Measurements from ENCODE around the gene CNTNAP2. TPM values are rescaled to one million over a fixed set of nuclear protein-coding genes. Genes with fewer than 3 reads are reported as not detected.

CNTNAP2 gene
- total and polyA plus RNA-seq, 2 of the 8 experiments (the other 6 are each of a cell fraction or from before 2014, with no cell fraction given), result 27.9 to 71.0 TPM

GRCh38 chr7:146876411-146876810 lies 759.8 kb downstream of the CNTNAP2 start:
- CTCF ChIA-PET (ENCODE audit: partially characterized antibody), result no interaction called here

More at GRCh38 chr7:146876411-146876810, 759.8 kb downstream of the CNTNAP2 start:
- H3K9me3 ChIP-seq (ENCODE audit: insufficient read depth in 2 of 2, low read depth in 1 of 2, low read length in 1 of 2), result no peaks in the 10 kb centered on the region
- no peak overlapping the region for H3K18ac ChIP-seq (ENCODE audit: extremely low read depth, low read length)
- H3K4me1 ChIP-seq (replicated peaks in 1 of 4; ENCODE audit: control insufficient read depth in 3 of 4, insufficient read depth in 4 of 4, low read length in 3 of 4), result peaks cover 0 to 11% (median 0%) of the 10 kb centered on the region in 4 experiments; a peak in 2 of 7 replicates
- H2BK15ac ChIP-seq (ENCODE audit: low read length), result no peak overlapping the region
- H3K4me3 ChIP-seq (ENCODE audit: extremely low read depth in 1 of 4, insufficient read depth in 2 of 4, low read depth in 3 of 4, low read length in 4 of 4), result no peak overlapping the region
- H2AFZ ChIP-seq (ENCODE audit: low read length), result no peak overlapping the region
- no peak overlapping the region for H3K4ac ChIP-seq (replicated peaks; ENCODE audit: insufficient read length, low read depth, low read length)
- H3K23me2 ChIP-seq (ENCODE audit: low read depth, low read length), result no peaks in the 10 kb centered on the region
- no peaks in the 10 kb centered on the region for H4K20me1 ChIP-seq (replicated peaks in 1 of 2; ENCODE audit: control insufficient read depth in 1 of 2, insufficient read depth in 2 of 2, low read length in 2 of 2)
- H3K4me2 ChIP-seq (ENCODE audit: insufficient read depth in 1 of 2, low read depth in 2 of 2, low read length in 2 of 2), result no peak overlapping the region
- no peak overlapping the region for H3K23ac ChIP-seq (ENCODE audit: insufficient read length)
- H3K27me3 ChIP-seq (replicated peaks in 1 of 4; ENCODE audit: control insufficient read depth in 3 of 4, extremely low read depth in 1 of 4, insufficient read depth in 3 of 4, low read length in 3 of 4), result peaks cover 0 to 1% (median 0%) of the 10 kb centered on the region in 4 experiments; a peak in 1 of 7 replicates
- H2BK5ac ChIP-seq (ENCODE audit: low read depth, low read length), result no peak overlapping the region
- 84% methylated on average over 3 of the region's 3 CpGs; no CpG with 5 or more reads in 1 of the 2 experiments for WGBS, 2 experiments (ENCODE audit: extremely low coverage in 1 of 2, insufficient coverage in 1 of 2, insufficient read length in 1 of 2, insufficient replicate concordance in 2 of 2, low coverage in 1 of 2, low lambda C conversion rate in 2 of 2, missing lambda C conversion rate in 1 of 2)
- H2BK20ac ChIP-seq (ENCODE audit: low read length), result no peak overlapping the region
- H2BK120ac ChIP-seq (replicated peaks; ENCODE audit: low read depth, low read length), result no peak overlapping the region
- no peak overlapping the region for H2BK12ac ChIP-seq (ENCODE audit: low read depth, low read length)
- H3K56ac ChIP-seq (replicated peaks; ENCODE audit: insufficient read length, low read depth, low read length), result no peak overlapping the region
- no peak overlapping the region for H4K91ac ChIP-seq (replicated peaks; ENCODE audit: insufficient read length, low read length)
- H2AK5ac ChIP-seq (ENCODE audit: low read depth, low read length), result no peak overlapping the region
- POLR2A ChIA-PET (ENCODE audit: partially characterized antibody), result no interaction called here
- no peak for FAIRE-seq
- no peaks in the 10 kb centered on the region for H3K79me2 ChIP-seq (ENCODE audit: control insufficient read depth in 1 of 2, insufficient read depth in 2 of 2, low read length in 2 of 2)
- H4K8ac ChIP-seq (ENCODE audit: extremely low read depth, insufficient read depth, low read length), result no peak overlapping the region
- no peaks in the 10 kb centered on the region for H3K36me3 ChIP-seq (ENCODE audit: control insufficient read depth in 2 of 4, insufficient read depth in 4 of 4, low read length in 3 of 4)
- TF ChIP-seq CHD1 (IDR thresholded peaks at IDR 0.05; ENCODE audit: low read depth, low read length) (no peak), YY1 (IDR thresholded peaks at IDR 0.05; ENCODE audit: low read depth, low read length) (no peak), RNF2 (IDR thresholded peaks at IDR 0.05; ENCODE audit: borderline replicate concordance, low read depth, low read length, missing control alignments, poor library complexity, severe bottlenecking) (no peak), CTBP2 (IDR thresholded peaks at IDR 0.05; ENCODE audit: borderline replicate concordance, insufficient read depth, insufficient read length, low read length) (no peak), RAD21 (IDR thresholded peaks at IDR 0.05 in 1 of 2, conservative IDR thresholded peaks at IDR 0.05 in 1 of 2; ENCODE audit: low read depth in 2 of 2, low read length in 2 of 2) (no peak), SAP30 (IDR thresholded peaks at IDR 0.05; ENCODE audit: insufficient read depth, insufficient replicate concordance, low read length) (no peak)
- H3K79me1 ChIP-seq (ENCODE audit: low read depth, low read length), result no peaks in the 10 kb centered on the region
- H3K14ac ChIP-seq (ENCODE audit: insufficient read length), result no peak overlapping the region
- no peak for DNase-seq (ENCODE audit: low read depth in 1 of 2, low spot score in 2 of 2)
- H3K27ac ChIP-seq (ENCODE audit: low read depth, low read length), result no peak overlapping the region
- no peak overlapping the region for H4K5ac ChIP-seq (ENCODE audit: insufficient read length, low read depth, low read length)
- H3K9ac ChIP-seq (replicated peaks in 1 of 4; ENCODE audit: extremely low read depth in 1 of 4, low read depth in 3 of 4, low read length in 3 of 4), result no peak overlapping the region
